GM19438 (cell line): ENCODE data around the gene IL1RAPL1.
A peak's percentile ranks its signal among the peaks of the same experiment; 100 is the strongest.

Experiments
- ATAC-seq: cut with Tn5 transposase; IDR thresholded peaks from one replicate; pipeline ENCODE4 v1.9.1; 2021; ENCODE audit warnings: low read depth; ENCODE audit not compliant: unreplicated experiment

Gene IL1RAPL1

GRCh38 chrX:29376584-29376983 is 789.3 kb downstream of the IL1RAPL1 start:
- ATAC-seq, result no peak

- ATAC-seq, result no peak
Measured at GRCh38 chrX:29382811-29383210, 795.6 kb downstream of the IL1RAPL1 start.

DNA sequence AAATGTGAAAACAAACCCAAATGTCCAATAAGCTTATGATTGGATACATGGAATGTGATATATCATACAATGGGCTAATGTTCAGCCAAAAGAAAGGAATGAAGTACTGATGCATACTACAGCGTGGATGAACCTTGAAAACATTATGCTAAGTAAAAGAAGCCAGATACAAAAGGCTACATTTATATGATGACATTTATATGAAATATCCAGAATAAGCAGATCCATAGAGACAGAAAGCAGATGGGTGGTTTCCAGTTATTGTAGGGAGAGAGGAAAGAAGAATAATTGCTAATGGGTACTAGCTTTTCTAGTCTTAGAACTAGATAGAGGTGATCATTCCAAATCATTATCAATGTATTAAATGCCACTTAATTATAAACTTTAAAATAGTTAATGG is 801.3 kb downstream of the IL1RAPL1 start:
- ATAC-seq, result no peak

GRCh38 chrX:29397506-29397905 is 810.3 kb downstream of the IL1RAPL1 start:
- no peak for ATAC-seq

GRCh38 chrX:29407357-29407756 is 820.1 kb downstream of the IL1RAPL1 start:
- no peak for ATAC-seq

DNA sequence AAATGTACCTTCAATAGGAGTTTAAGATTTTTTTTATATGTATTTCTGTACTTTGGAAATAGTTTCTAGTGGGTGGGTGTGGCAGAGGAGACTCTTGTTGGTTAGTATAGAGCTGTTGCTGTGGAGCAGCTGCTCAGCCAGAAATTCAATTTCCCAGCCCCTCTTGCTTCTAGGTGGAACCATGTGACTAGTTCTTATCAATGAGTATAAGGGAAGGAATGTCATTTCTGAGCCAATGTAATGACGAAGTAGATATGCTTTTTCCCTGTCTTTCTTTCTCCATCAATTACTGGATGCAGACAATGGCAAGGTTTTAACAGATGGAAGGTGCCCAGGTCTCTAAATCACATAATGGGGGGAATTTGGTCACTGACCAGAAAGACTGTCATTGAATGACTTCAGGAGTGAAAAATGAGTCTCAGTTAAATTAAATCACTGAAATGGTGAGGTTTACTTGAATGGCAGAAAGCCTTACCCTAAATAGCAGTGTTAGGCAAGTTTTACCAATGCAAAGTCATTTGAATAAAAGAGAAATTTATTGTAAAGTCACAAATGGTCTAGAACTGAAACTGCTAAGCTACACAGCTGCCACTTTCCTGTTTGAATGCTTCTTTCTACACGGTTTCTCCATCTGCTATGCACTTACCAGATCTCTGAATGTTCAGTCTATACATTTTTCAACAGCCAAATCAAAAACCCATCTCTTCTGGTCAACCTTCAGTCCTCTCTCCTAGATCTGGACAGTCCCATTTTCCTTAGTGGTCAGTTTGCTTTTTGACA is 832.7 kb downstream of the IL1RAPL1 start:
- no peak for ATAC-seq

DNA sequence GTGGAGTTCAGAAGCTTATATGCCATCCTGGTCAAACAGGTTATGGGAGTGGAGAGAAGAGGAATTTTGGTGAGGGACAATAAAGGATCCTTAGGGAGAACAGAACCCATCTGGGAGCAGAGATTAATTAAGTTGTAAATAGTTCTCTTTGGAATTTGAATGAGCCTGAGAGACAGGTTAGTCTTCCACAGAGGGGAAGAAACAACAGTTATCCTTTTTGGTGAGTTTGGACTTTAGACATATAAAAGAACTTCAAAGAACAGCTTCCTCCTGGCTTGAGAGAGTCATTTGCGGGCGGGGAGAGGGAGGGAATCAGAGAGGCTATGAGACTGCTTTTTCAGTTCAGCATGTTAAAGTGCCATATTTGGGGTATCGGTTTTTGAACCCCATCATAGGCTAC is 834.8 kb downstream of the IL1RAPL1 start:
- ATAC-seq, result no peak

GRCh38 chrX:29431895-29432294 is 844.6 kb downstream of the IL1RAPL1 start:
- ATAC-seq, result no peak

DNA sequence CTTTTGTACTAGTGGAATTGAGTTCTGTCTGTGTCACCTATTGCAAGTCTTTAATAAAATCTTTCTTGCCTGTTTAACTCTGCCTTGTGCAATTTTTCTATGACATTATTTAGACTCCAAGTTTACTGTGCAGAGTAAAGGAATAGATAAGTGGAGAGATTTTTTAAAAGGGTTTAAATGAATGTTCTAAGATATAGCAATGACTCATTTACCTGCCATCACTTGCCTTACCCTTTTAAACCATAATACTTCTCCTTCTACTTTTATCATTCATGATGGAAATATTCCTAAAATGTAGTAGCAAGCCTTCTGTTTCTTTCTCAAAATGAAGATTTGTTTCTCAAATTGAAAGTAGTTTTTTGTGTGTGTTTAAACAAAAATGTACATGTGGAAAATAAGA is 845.3 kb downstream of the IL1RAPL1 start:
- ATAC-seq, result no peak

- ATAC-seq, result no peak
Measured at GRCh38 chrX:29434939-29435338, 847.7 kb downstream of the IL1RAPL1 start.

DNA sequence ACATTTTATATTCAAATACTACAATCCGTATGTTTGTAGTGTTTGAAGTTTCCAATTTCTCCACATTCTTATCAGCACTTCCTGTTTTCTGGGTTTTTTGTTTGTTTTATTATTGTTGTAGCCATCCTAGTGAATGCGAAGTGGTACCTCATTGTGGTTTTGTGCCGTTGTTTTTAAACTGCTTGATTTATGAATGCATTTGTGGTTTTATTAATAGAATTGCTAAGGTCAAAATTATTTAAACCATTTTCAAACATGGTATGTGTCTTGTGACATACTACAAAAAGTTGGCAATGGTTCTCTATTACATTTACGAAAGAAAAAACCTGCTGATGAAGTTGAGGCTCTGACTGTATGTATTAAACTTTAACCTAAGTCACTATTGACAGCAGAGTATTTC is 848.1 kb downstream of the IL1RAPL1 start:
- ATAC-seq, result no peak

DNA sequence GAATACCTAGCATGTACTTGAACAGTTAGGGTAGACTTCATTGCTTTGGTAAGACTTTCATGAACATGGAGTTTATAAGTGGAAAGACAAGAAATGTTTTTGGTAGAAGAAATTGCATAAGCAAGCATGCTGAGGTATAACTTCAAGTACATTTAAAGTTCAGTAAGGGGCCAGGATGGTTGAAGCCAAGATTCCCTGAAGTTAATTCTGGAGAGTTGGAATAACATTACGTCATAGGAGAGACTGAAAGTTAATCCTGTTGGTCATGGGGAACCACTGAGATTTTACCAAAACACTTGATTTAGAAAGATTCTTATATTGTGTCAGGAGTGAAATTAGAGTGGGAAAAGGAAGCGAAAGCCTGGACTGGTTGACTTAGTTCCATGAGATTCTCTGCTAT is 860.6 kb downstream of the IL1RAPL1 start:
- ATAC-seq, result no peak

DNA sequence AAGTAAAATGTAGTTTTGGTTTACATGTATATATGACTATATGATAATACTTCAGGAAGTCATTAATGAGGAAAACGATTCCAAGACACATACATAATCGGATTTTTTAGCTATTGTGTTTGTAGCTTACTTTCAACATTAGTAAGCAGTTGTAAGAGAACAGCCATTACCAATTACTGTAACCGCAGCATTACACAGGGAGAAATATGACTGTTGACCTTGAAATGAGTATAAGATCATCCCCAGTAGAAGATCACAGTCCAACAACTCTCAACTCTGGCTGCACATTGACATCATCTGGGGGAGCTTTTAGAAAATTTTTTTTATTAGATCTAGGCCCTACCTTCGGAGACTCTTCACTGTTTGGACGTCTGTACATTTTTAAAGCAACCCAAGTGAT is 866.1 kb downstream of the IL1RAPL1 start:
- ATAC-seq, result no peak

GRCh38 chrX:29455702-29456101 is 868.5 kb downstream of the IL1RAPL1 start:
- no peak for ATAC-seq

DNA sequence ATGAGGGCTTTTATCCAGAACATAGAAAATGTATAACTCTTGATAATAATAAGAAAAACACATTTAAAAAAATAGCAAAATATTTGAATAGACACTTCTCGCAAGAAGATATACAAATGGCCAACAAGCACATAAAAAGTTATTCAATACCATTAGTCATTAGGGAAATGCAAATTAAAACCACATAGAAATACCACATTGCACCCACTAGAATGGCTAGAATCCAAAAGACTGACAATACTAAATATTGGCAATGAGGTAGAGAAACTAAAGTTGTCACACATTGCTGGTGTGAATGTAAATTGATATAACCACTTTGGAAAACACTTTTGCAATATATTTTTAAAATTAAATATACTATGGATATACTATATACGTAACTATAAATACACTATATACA is 873.8 kb downstream of the IL1RAPL1 start:
- no peak for ATAC-seq

GRCh38 chrX:29466456-29466855 is 879.2 kb downstream of the IL1RAPL1 start:
- no peak for ATAC-seq

DNA sequence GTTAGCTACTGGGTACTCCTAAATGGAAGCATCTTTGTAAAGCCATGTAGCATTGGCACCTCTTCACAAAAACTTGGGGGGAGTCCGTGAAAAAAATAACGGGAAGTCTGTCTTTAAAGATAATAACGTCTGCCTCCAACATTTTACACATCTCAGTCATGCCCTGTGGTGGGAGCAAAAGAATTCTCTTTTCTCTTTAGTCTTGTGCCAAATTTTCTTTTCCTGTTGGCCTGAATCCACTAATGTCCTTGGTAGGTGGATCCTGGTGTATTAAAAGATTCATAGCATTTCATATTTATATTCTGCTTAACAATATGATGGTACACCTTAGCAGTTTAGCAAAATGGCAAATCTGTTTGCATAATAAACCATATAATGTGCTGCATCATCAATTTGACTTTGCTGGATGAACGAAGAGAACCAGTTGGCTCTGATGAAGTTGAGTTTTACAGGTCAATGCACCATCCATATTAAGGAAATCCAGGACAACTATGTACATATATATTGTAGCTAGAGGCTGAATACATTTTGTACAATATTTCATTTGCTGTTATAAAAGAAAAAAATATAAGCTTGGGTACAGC is 881.8 kb downstream of the IL1RAPL1 start:
- no peak for ATAC-seq

DNA sequence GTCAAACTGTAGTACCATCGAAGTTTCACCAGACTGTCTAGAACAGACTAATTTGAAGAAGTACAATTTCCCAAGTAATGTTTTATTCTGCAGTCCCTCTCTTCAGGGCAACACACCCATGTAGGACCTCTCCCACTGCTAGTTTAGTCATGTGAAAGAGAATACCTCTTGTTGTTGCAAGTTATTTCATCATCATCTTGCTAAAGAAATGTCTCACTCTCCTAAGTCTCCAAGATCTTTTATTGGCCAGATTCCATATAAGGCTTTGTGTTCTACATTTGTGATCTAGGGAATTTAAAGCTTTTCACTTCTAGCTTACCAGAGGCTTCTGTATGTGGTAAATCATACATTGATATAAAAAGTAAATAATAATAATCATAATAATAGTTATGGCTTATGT is 882.8 kb downstream of the IL1RAPL1 start:
- ATAC-seq, result no peak

DNA sequence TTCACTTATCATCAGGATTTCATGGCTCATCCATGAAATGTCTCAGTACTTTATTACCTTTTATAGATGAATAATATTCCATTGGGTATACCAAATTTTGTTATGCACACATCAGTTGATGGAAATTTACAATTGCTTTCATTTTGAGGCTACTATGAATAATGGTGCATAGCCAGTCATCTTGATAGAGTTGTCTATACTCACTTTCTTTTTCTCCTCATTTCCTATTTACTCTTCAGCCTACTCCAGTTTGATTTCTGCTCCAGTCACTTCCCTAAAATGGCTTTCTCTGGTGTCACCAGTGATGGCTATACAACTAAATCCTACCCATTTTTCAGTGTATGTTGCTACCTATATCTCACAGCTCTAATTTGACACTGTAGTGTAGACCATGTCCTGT is 884.6 kb downstream of the IL1RAPL1 start:
- ATAC-seq, result no peak

GRCh38 chrX:29477878-29478277 is 890.6 kb downstream of the IL1RAPL1 start:
- peak; percentile 29 for ATAC-seq

- peak; percentile 94 for ATAC-seq
Measured at GRCh38 chrX:29478336-29479069, 891.3 kb downstream of the IL1RAPL1 start.

DNA sequence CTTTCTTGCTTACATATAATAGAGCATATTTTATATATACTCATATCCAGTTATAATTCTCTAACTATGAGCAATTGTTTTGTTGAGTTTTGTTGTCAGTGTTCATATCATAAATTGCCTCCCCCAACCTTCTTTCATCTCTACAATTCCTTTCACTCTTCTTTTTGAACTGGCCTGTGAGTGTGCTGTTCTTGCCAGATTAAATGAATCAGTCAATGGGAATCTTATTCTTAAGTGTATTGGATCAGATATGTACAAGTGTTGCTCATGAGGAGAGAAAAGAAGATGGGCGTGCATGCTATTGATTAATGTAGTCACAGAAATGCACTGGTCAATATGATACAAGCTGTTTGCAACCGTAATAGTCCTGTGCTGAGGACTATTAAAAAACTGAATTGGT is 900.0 kb downstream of the IL1RAPL1 start:
- ATAC-seq, result no peak
